Neural cell (in vitro differentiated cells): ENCODE measurements around the gene DLG2. TPM values are rescaled to one million over a fixed set of nuclear protein-coding genes. Genes with fewer than 3 reads are reported as not detected.

Source experiments
- H2AFZ ChIP-seq: fragments of 200-600, 300-800 bp; sonication (generic), shearing (Covaris generic); 2 replicates; pipeline ENCODE4 v1.6.0; 2014; ENCODE audit warnings: low read depth, mild to moderate bottlenecking, antibody characterized with exemption, low read length, moderate library complexity
- H3F3A ChIP-seq: fragments of 200-600 bp; shearing (Covaris generic); 2 replicates; pipeline ENCODE4 v1.6.1; 2016; ENCODE audit warnings: mild to moderate bottlenecking, moderate library complexity, mixed read lengths, antibody characterized with exemption, low read length; ENCODE audit not compliant: insufficient read depth, poor library complexity, severe bottlenecking
- H3K27ac ChIP-seq: fragments of 200-600, 300-800 bp; sonication (generic), shearing (Covaris generic); 2 replicates; pipeline ENCODE4 v1.5.1; 2014; ENCODE audit warnings: mild to moderate bottlenecking, low read length, moderate library complexity
- H3K27me3 ChIP-seq: fragments of 300-800, 200-600 bp; sonication (generic), shearing (Covaris generic); 2 replicates; pipeline ENCODE4 v1.6.0; 2014; ENCODE audit warnings: mild to moderate bottlenecking, low read depth, low read length, moderate library complexity; ENCODE audit not compliant: insufficient read depth
- H3K36me3 ChIP-seq: fragments of 300-800, 200-600 bp; sonication (generic), shearing (Covaris generic); 2 replicates; pipeline ENCODE4 v1.5.1; 2014; ENCODE audit warnings: mild to moderate bottlenecking, antibody characterized with exemption, low read length, moderate library complexity; ENCODE audit not compliant: insufficient read depth
- H3K4me2 ChIP-seq: fragments of 300-800, 200-600 bp; sonication (generic), shearing (Covaris generic); 2 replicates; pipeline ENCODE4 v1.6.0; 2014; ENCODE audit warnings: mild to moderate bottlenecking, low read length
- H3K4me3 ChIP-seq: fragments of 300-800, 200-600 bp; sonication (generic), shearing (Covaris generic); 2 replicates; pipeline ENCODE4 v1.5.1; 2014; ENCODE audit warnings: mild to moderate bottlenecking, low read length, moderate library complexity
- H3K79me2 ChIP-seq: fragments of 200-600 bp; shearing (Covaris generic); replicated peaks from 2 replicates; pipeline ENCODE4 v1.6.0; 2014; ENCODE audit warnings: mild to moderate bottlenecking, low read length, moderate library complexity; ENCODE audit not compliant: insufficient read depth
- H3K9ac ChIP-seq: fragments of 300-800, 200-600 bp; sonication (generic), shearing (Covaris generic); 2 replicates; pipeline ENCODE4 v1.6.1; 2016; ENCODE audit warnings: mild to moderate bottlenecking, low read length, mixed read lengths
- H3K9me2 ChIP-seq: fragments of 200-600 bp; shearing (Covaris generic); 2 replicates; pipeline ENCODE4 v1.6.1; 2016; ENCODE audit warnings: mild to moderate bottlenecking, low read length, mixed read lengths; ENCODE audit not compliant: insufficient read depth
- H3K9me3 ChIP-seq: fragments of 200-600, 300-800 bp; sonication (generic), shearing (Covaris generic); 2 replicates; pipeline ENCODE4 v1.6.1; 2016; ENCODE audit warnings: mild to moderate bottlenecking, mixed run types, low read length, moderate library complexity, mixed read lengths
- H4K20me1 ChIP-seq: fragments of 200-600 bp; shearing (Covaris generic); 2 replicates; pipeline ENCODE4 v1.6.1; 2016; ENCODE audit warnings: mild to moderate bottlenecking, mixed run types; ENCODE audit not compliant: insufficient read depth
- CTCF ChIP-seq: fragments of 450-650 bp; IDR thresholded peaks from 2 replicates; pipeline ENCODE4 v1.5.1; 2014; ENCODE audit warnings: antibody characterized with exemption, mild to moderate bottlenecking, moderate library complexity; ENCODE audit not compliant: poor library complexity, severe bottlenecking
- EP300 ChIP-seq: fragments of 450-650 bp; conservative IDR thresholded peaks from 2 replicates; pipeline ENCODE4 v1.6.1; 2014; ENCODE audit warnings: antibody characterized with exemption, mild to moderate bottlenecking, moderate library complexity; ENCODE audit not compliant: poor library complexity, severe bottlenecking
- EZH2 ChIP-seq: fragments of 200-600, 300-800 bp; shearing (Covaris generic), sonication (generic); IDR thresholded peaks from 2 replicates; pipeline ENCODE4 v1.6.1; 2014; ENCODE audit warnings: antibody characterized with exemption, low read length, borderline replicate concordance, mild to moderate bottlenecking; ENCODE audit not compliant: insufficient read depth, poor library complexity, severe bottlenecking
- MXI1 ChIP-seq: fragments of 450-650 bp; conservative IDR thresholded peaks from 2 replicates; pipeline ENCODE4 v1.6.1; 2014; ENCODE audit warnings: antibody characterized with exemption, mild to moderate bottlenecking; ENCODE audit not compliant: poor library complexity, severe bottlenecking
- POLR2AphosphoS5 ChIP-seq: IDR thresholded peaks from 2 replicates; pipeline ENCODE4 v1.6.1; 2012
- RAD21 ChIP-seq: fragments of 450-650 bp; conservative IDR thresholded peaks from 2 replicates; pipeline ENCODE4 v1.6.1; 2014; ENCODE audit warnings: antibody characterized with exemption, mild to moderate bottlenecking, moderate library complexity
- REST ChIP-seq: IDR thresholded peaks from 2 replicates; pipeline ENCODE4 v1.6.1; 2012; ENCODE audit warnings: borderline replicate concordance
- SMC3 ChIP-seq: fragments of 450-650 bp; conservative IDR thresholded peaks from 2 replicates; pipeline ENCODE4 v1.6.1; 2014; ENCODE audit warnings: antibody characterized with exemption, mild to moderate bottlenecking, moderate library complexity; ENCODE audit not compliant: poor library complexity
- TAF1 ChIP-seq: IDR thresholded peaks from 2 replicates; pipeline ENCODE4 v1.6.1; 2012; ENCODE audit warnings: low read depth
- polyA plus RNA-seq: library from polyadenylated mRNA; depleted of rRNA; stranded (reverse); fragments of >200 nt; gene quantifications from 2 replicates; pipeline ENCODE4 v1.2.3, GENCODE V29; 2014

DLG2 gene
- polyA plus RNA-seq, 1 donor from 2014 or later: 179 TPM

- Histone ChIP-seq H3F3A (no peaks in the 10 kb centered on the region), H3K4me3 (no peak overlapping the region), H3K27me3 (no peaks in the 10 kb centered on the region), H4K20me1 (no peaks in the 10 kb centered on the region), H3K4me2 (no peak overlapping the region), H3K9me3 (no peaks in the 10 kb centered on the region), H3K9ac (no peak overlapping the region), H2AFZ (no peak overlapping the region), H3K27ac (no peak overlapping the region), H3K36me3 (no peaks in the 10 kb centered on the region), H3K9me2 (no peaks in the 10 kb centered on the region), H3K79me2 (no peaks in the 10 kb centered on the region)
- TF ChIP-seq RAD21 (no peak), EZH2 (no peak)
These were observed 1376.1 kb downstream of the DLG2 start for GRCh38 chr11:84250834-84251613.

GRCh38 chr11:84249344-84250135 lies 1377.6 kb downstream of the DLG2 start:
- Histone ChIP-seq H3K79me2 (no peaks in the 10 kb centered on the region), H3K27ac (no peak overlapping the region)
- no peak for TF ChIP-seq RAD21
- TF ChIP-seq REST: no peak
- no peak for TF ChIP-seq EP300
- TF ChIP-seq TAF1: no peak
- TF ChIP-seq EZH2: no peak
- TF ChIP-seq POLR2AphosphoS5: no peak
- no peak for TF ChIP-seq SMC3

GRCh38 chr11:84247926-84248325 lies 1379.2 kb downstream of the DLG2 start:
- Histone ChIP-seq H2AFZ (no peak overlapping the region), H3K4me3 (no peak overlapping the region), H3K9me3 (no peaks in the 10 kb centered on the region), H3F3A (no peaks in the 10 kb centered on the region), H3K27ac (no peak overlapping the region), H3K9me2 (no peaks in the 10 kb centered on the region), H3K9ac (no peak overlapping the region), H3K79me2 (no peaks in the 10 kb centered on the region), H3K27me3 (no peaks in the 10 kb centered on the region), H3K36me3 (no peaks in the 10 kb centered on the region), H4K20me1 (no peaks in the 10 kb centered on the region), H3K4me2 (no peak overlapping the region)
- no peak for TF ChIP-seq RAD21
- TF ChIP-seq MXI1: no peak
- no peak for TF ChIP-seq CTCF
- no peak for TF ChIP-seq EP300
- TF ChIP-seq POLR2AphosphoS5: no peak
- no peak for TF ChIP-seq SMC3
- TF ChIP-seq REST: no peak
- no peak for TF ChIP-seq TAF1
- no peak for TF ChIP-seq EZH2

More at GRCh38 chr11:84249344-84250135, 1377.6 kb downstream of the DLG2 start:
- H2AFZ ChIP-seq: no peak overlapping the region
- no peaks in the 10 kb centered on the region for H3K9me2 ChIP-seq
- no peak overlapping the region for H3K4me2 ChIP-seq
- H3K9me3 ChIP-seq: no peaks in the 10 kb centered on the region
- no peaks in the 10 kb centered on the region for H4K20me1 ChIP-seq
- no peaks in the 10 kb centered on the region for H3K36me3 ChIP-seq
- no peaks in the 10 kb centered on the region for H3F3A ChIP-seq
- H3K4me3 ChIP-seq: no peak overlapping the region
- H3K27me3 ChIP-seq: no peaks in the 10 kb centered on the region
- H3K9ac ChIP-seq: no peak overlapping the region
